Endothelial cell of umbilical vein (primary cell): Measurements from ENCODE around the gene ZMIZ1. TPM values are rescaled to one million over a fixed set of nuclear protein-coding genes. Genes with fewer than 3 reads are reported as not detected.

Experiments
- BruUV-seq: library from RNA; stranded (reverse); fragments of 400-500 nt; replicated peaks from 2 replicates; lab custom pipeline; 2021; lab: Mats Ljungman, UMichigan
- CTCF ChIA-PET: fragments of 300-600, 350-600 bp; sonication (Branson Sonifier 250); formaldehyde crosslinking; loops from one replicate; lab custom pipeline; 2021; ENCODE audit warnings: antibody characterized with exemption, inconsistent platforms; lab: Charles Lee
- POLR2A ChIA-PET: fragments of 300-600, 350-600 bp; sonication (Branson Sonifier 250); formaldehyde crosslinking; loops from one replicate; lab custom pipeline; 2021; ENCODE audit warnings: antibody characterized with exemption, inconsistent platforms; lab: Charles Lee
- DNase-seq: peaks from one replicate; pipeline ENCODE4 v3.0.0-alpha.2; 2011; ENCODE audit warnings: low read depth, low spot score
- FAIRE-seq: peaks from 2 replicates; lab custom pipeline; 2011; peaks lifted over from hg19 to GRCh38; lab: Jason Lieb, UNC
- H2AFZ ChIP-seq: 2 replicates; pipeline ENCODE4 v1.6.0; 2012; ENCODE audit warnings: low read depth, low read length, control low read depth, inconsistent platforms
- H3K27ac ChIP-seq: 2 replicates; pipeline ENCODE4 v1.5.1; 2011; ENCODE audit warnings: low read depth, mild to moderate bottlenecking, control low read depth, low read length, moderate library complexity; ENCODE audit not compliant: insufficient read depth
- H3K27me3 ChIP-seq, 2 experiments: 2 replicates each; pipeline versions ENCODE4 v1.6.0 to v1.6.1; 2011; ENCODE audit warnings: low read length in 2 of 2, mixed read lengths in 1 of 2; ENCODE audit not compliant: control insufficient read depth in 2 of 2, insufficient read depth in 2 of 2
- H3K36me3 ChIP-seq, 2 experiments: 2 replicates in 1 of 2; 3 replicates in 1 of 2; pipeline ENCODE4 v1.5.1; 2011; ENCODE audit warnings: low read length in 2 of 2, mild to moderate bottlenecking in 1 of 2, moderate library complexity in 1 of 2; ENCODE audit not compliant: control insufficient read depth in 2 of 2, insufficient read depth in 2 of 2; ENCODE audit errors: extremely low read depth in 1 of 2
- H3K4me1 ChIP-seq: 3 replicates; pipeline ENCODE4 v1.5.1; 2011; ENCODE audit warnings: mild to moderate bottlenecking, low read length; ENCODE audit not compliant: control insufficient read depth, insufficient read depth; ENCODE audit errors: extremely low read depth
- H3K4me2 ChIP-seq: 2 replicates; pipeline ENCODE4 v1.6.1; 2011; ENCODE audit warnings: low read length, control low read depth, mixed read lengths; ENCODE audit not compliant: insufficient read depth
- H3K4me3 ChIP-seq, 3 experiments: fragments of 200-600 bp in 1 of 3; sonication (generic), shearing (Covaris generic) in 1 of 3; replicated peaks in 1 of 3; 2 replicates each; pipeline ENCODE4 v1.5.1; 2011 to 2016; ENCODE audit warnings: control low read depth in 3 of 3, low read length in 3 of 3, mild to moderate bottlenecking in 2 of 3, inconsistent platforms in 1 of 3, low read depth in 1 of 3, moderate library complexity in 1 of 3; ENCODE audit not compliant: insufficient read depth in 1 of 3
- H3K79me2 ChIP-seq: 2 replicates; pipeline ENCODE4 v1.6.0; 2012; ENCODE audit warnings: low read length, inconsistent platforms; ENCODE audit not compliant: control insufficient read depth, insufficient read depth
- H3K9ac ChIP-seq: replicated peaks from 2 replicates; pipeline ENCODE3; 2011; ENCODE audit warnings: low read length, control low read depth; ENCODE audit not compliant: insufficient read depth; ENCODE audit errors: extremely low read depth
- H3K9me1 ChIP-seq: replicated peaks from 3 replicates; pipeline ENCODE4 v1.6.0; 2011; ENCODE audit warnings: mild to moderate bottlenecking, low read length; ENCODE audit not compliant: control insufficient read depth, insufficient read depth; ENCODE audit errors: extremely low read depth
- H3K9me3 ChIP-seq: replicated peaks from 2 replicates; pipeline ENCODE4 v1.5.1; 2012; ENCODE audit warnings: low read length, inconsistent platforms; ENCODE audit not compliant: control insufficient read depth, insufficient read depth
- H4K20me1 ChIP-seq: replicated peaks from 2 replicates; pipeline ENCODE3; 2011; ENCODE audit warnings: mild to moderate bottlenecking, low read length; ENCODE audit not compliant: control insufficient read depth, insufficient read depth; ENCODE audit errors: extremely low read depth
- CTCF ChIP-seq, 2 donors: IDR thresholded peaks; 1 replicate in 1 of 2; 2 replicates in 1 of 2; pipeline ENCODE4 v1.5.1; 2011; ENCODE audit warnings: low read length in 2 of 2, mild to moderate bottlenecking in 2 of 2, moderate library complexity in 2 of 2, control low read depth in 1 of 2, inconsistent platforms in 1 of 2, low read depth in 1 of 2; ENCODE audit not compliant: insufficient read depth in 1 of 2; ENCODE audit errors: extremely low read depth in 1 of 2
- EZH2 ChIP-seq: IDR thresholded peaks from 2 replicates; pipeline ENCODE4 v1.6.1; 2012; ENCODE audit warnings: borderline replicate concordance, low read depth, mild to moderate bottlenecking, moderate library complexity, low read length, inconsistent platforms; ENCODE audit not compliant: severe bottlenecking
- FOS ChIP-seq: IDR thresholded peaks from 2 replicates; pipeline ENCODE4 v1.6.1; 2011; ENCODE audit warnings: mild to moderate bottlenecking, low read length, moderate library complexity, borderline replicate concordance; ENCODE audit not compliant: insufficient read depth
- GATA2 ChIP-seq: IDR thresholded peaks from 2 replicates; pipeline ENCODE4 v1.7.0; 2011; ENCODE audit warnings: low read depth, mild to moderate bottlenecking, moderate library complexity, mixed read lengths, low read length; ENCODE audit not compliant: insufficient read length, insufficient read depth
- MAX ChIP-seq: IDR thresholded peaks from 2 replicates; pipeline ENCODE4 v1.6.1; 2011; ENCODE audit not compliant: insufficient read depth, insufficient read length
- MYC ChIP-seq: IDR thresholded peaks from one replicate; pipeline ENCODE4 v1.6.1; 2011; ENCODE audit warnings: mild to moderate bottlenecking, low read depth, low read length
- POLR2A ChIP-seq: IDR thresholded peaks from 2 replicates; pipeline ENCODE4 v1.6.1; 2012; ENCODE audit warnings: low read depth, mild to moderate bottlenecking, control low read depth, low read length
- POLR2AphosphoS5 ChIP-seq: IDR thresholded peaks from 2 replicates; pipeline ENCODE4 v1.6.1; 2012; ENCODE audit warnings: low read depth, mild to moderate bottlenecking, control low read depth, low read length, moderate library complexity; ENCODE audit not compliant: insufficient read depth
- dilution Hi-C: fragments of 300-500 bp; cut with MboI; formaldehyde crosslinking; loops from one replicate; pipeline ENCODE4 v1.15.0; 2019; ENCODE audit warnings: low sequenced_read_pairs; ENCODE audit not compliant: extremely low pct_ligation_motif_present
- intact Hi-C: fragments of 100-400 bp; cut with micrococcal nuclease; formaldehyde crosslinking; loops from one replicate; pipeline ENCODE4 v1.10.0; 2022
- polyA plus RNA-seq, 4 experiments: library from polyadenylated mRNA; depleted of rRNA in 3 of 4; stranded (reverse) in 3 of 4; unstranded in 1 of 4; fragments of >200 nt; gene quantifications; 2 replicates each; pipeline versions ENCODE4 v1.2.1 to v1.2.3, GENCODE V29; 2011 to 2012; ENCODE audit warnings: missing spikeins in 1 of 4
- total RNA-seq: library from RNA; stranded (reverse); gene quantifications from 2 replicates; pipeline ENCODE4 v1.2.3, GENCODE V29; 2021

ZMIZ1 gene
- total and polyA plus RNA-seq, 2 donors (not counting 3 experiments of a cell fraction or from before 2014, with no cell fraction given) = 12.5 to 46.7 TPM

GRCh38 chr10:79144351-79145173 lies 75.8 kb downstream of the ZMIZ1 start:
- Histone ChIP-seq H3K4me1 (peaks cover 57% of the 10 kb centered on the region), H3K27ac (peak overlapping the region; percentile 44), H3K9me3 (no peaks in the 10 kb centered on the region), H3K27me3 (no peaks in the 10 kb centered on the region), H4K20me1 (no peaks in the 10 kb centered on the region), H3K4me2 (peak overlapping the region; percentile 44), H3K9me1 (no peaks in the 10 kb centered on the region), H3K79me2 (no peaks in the 10 kb centered on the region), H3K4me3 (no peak overlapping the region), H3K36me3 (peaks cover 0 to 13% of the 10 kb centered on the region in 2 experiments), H2AFZ (no peak overlapping the region), H3K9ac (no peak overlapping the region)
- CTCF ChIA-PET = interaction anchor here (1.8 kb wide), 1 partner anchor 17 kb away, joined by 5 read pairs; no protein-coding TSS in a partner anchor
- DNase-seq = peak; percentile 47
- no TSS peak for BruUV-seq
- TF ChIP-seq POLR2A (peak; percentile 33), MYC (no peak), GATA2 (no peak), FOS (no peak), POLR2AphosphoS5 (peak; percentile 36)
- dilution Hi-C loops = no loop called here
- intact Hi-C loops = loop anchor here (1.0 kb wide), 1 partner anchor 8 kb away; no protein-coding TSS in a partner anchor
- POLR2A ChIA-PET = no interaction called here
- FAIRE-seq = peak; percentile 83

- ChIA-PET CTCF (interaction anchor here (1.3 kb wide), 1 partner anchor 78 kb away, joined by 3 read pairs; no protein-coding TSS in a partner anchor), POLR2A (no interaction called here)
- Histone ChIP-seq H3K4me1 (peaks cover 63% of the 10 kb centered on the region), H3K4me3 (no peak overlapping the region), H3K27me3 (no peaks in the 10 kb centered on the region), H3K36me3 (peaks cover 0 to 8% of the 10 kb centered on the region in 2 experiments), H2AFZ (no peak overlapping the region), H3K79me2 (no peaks in the 10 kb centered on the region), H4K20me1 (no peaks in the 10 kb centered on the region), H3K9ac (no peak overlapping the region), H3K9me1 (no peaks in the 10 kb centered on the region), H3K9me3 (no peaks in the 10 kb centered on the region), H3K4me2 (peak overlapping the region; percentile 44), H3K27ac (peak overlapping the region; percentile 44)
- DNase-seq = no peak
- intact Hi-C loops (no loop called here), dilution Hi-C loops (no loop called here)
- TF ChIP-seq MAX (no peak), GATA2 (no peak), CTCF (IDR thresholded peaks at IDR 0.05; ENCODE audit: extremely low read depth in 1 of 2, insufficient read depth in 1 of 2, low read depth in 1 of 2, low read length in 2 of 2) (no peak), EZH2 (no peak)
- BruUV-seq = no TSS peak
- FAIRE-seq = no peak
These were observed 76.4 kb downstream of the ZMIZ1 start for GRCh38 chr10:79145174-79145483.
